A549 (cell line): Measurements from ENCODE around the gene STAMBP. TPM values are rescaled to one million over a fixed set of nuclear protein-coding genes. Genes with fewer than 3 reads are reported as not detected.
A peak's percentile ranks its signal among the peaks of the same experiment; 100 is the strongest.
"Not testable (repeated sequence)": the region's sequence is repeated elsewhere in the genome, so short reads cannot be mapped to it uniquely, and the experiment has no call there.

ENCODE experiments used
- ATAC-seq, 2 experiments: fragments of 200-7000 bp in 1 of 2; fragments of >200 bp in 1 of 2; cut with Nextera tagmentation in 1 of 2; cut with Tn5 transposase in 1 of 2; 3 replicates each; pipeline versions ENCODE4 v1.8.0 to v1.9.1; 2018 to 2020; ENCODE audit warnings: mild to moderate bottlenecking in 1 of 2, moderate library complexity in 1 of 2
- CTCF ChIA-PET: fragments of 300-600 bp; sonication (Branson Sonifier 250); formaldehyde crosslinking; extraction: SDS; loops from one replicate; lab custom pipeline; 2021; ENCODE audit warnings: antibody characterized with exemption, inconsistent platforms; lab: Yijun Ruan, JAX
- POLR2A ChIA-PET: fragments of 350-600 bp; formaldehyde crosslinking; extraction: SDS; loops from one replicate; lab custom pipeline; 2021; ENCODE audit warnings: antibody characterized with exemption, inconsistent platforms; lab: Yijun Ruan, JAX
- DNase-seq, 2 experiments: peaks; one replicate each; pipeline versions ENCODE4 v3.0.0 to v3.0.0-alpha.2; 2011 to 2016; ENCODE audit warnings: low read depth in 1 of 2, low spot score in 1 of 2
- FAIRE-seq: peaks from 2 replicates; lab custom pipeline; 2011; peaks lifted over from hg19 to GRCh38; lab: Jason Lieb, UNC
- H3K27ac ChIP-seq, 2 experiments: fragments of >200 bp; sonication (Bioruptor Twin); formaldehyde crosslinking; 3 replicates each; pipeline ENCODE4 v1.5.1; 2016 to 2017
- H3K4me1 ChIP-seq: fragments of >200 bp; sonication (Bioruptor Twin); formaldehyde crosslinking; 3 replicates; pipeline ENCODE4 v1.6.1; 2016
- H3K4me2 ChIP-seq: fragments of >200 bp; sonication (Bioruptor Twin); formaldehyde crosslinking; 3 replicates; pipeline ENCODE4 v1.6.1; 2016
- H3K4me3 ChIP-seq: fragments of >200 bp; sonication (Bioruptor Twin); formaldehyde crosslinking; 3 replicates; pipeline ENCODE4 v1.5.1; 2016
- H3K9me3 ChIP-seq: fragments of >200 bp; sonication (Bioruptor Twin); formaldehyde crosslinking; 3 replicates; pipeline ENCODE4 v1.6.1; 2016
- BHLHE40 ChIP-seq: IDR thresholded peaks from 2 replicates; pipeline ENCODE4 v1.6.1; 2012; ENCODE audit warnings: low read depth, low read length, inconsistent platforms
- CEBPB ChIP-seq, 2 experiments: fragments of >200 bp in 1 of 2; sonication (Bioruptor Twin) in 1 of 2; formaldehyde crosslinking in 1 of 2; IDR thresholded peaks; 2 replicates each; pipeline ENCODE4 v1.6.1; 2012 to 2016
- CHD2 ChIP-seq: fragments of 150-350 bp; IDR thresholded peaks from 2 replicates; pipeline ENCODE4 v1.6.1; 2014; ENCODE audit warnings: low read length; ENCODE audit not compliant: partially characterized antibody
- CHD4 ChIP-seq: fragments of 200-600 bp; sonication (generic); IDR thresholded peaks from 2 replicates; pipeline ENCODE4 v1.6.1; 2016; ENCODE audit warnings: antibody characterized with exemption, mild to moderate bottlenecking, borderline replicate concordance
- EHMT2 ChIP-seq: fragments of 200-600 bp; sonication (generic); IDR thresholded peaks from 2 replicates; pipeline ENCODE4 v1.6.1; 2016; ENCODE audit warnings: antibody characterized with exemption, low read depth, mild to moderate bottlenecking, moderate library complexity
- ESRRA ChIP-seq: fragments of 150-350 bp; IDR thresholded peaks from 2 replicates; pipeline ENCODE4 v1.6.1; 2014; ENCODE audit warnings: mild to moderate bottlenecking, low read length, borderline replicate concordance
- GATA3 ChIP-seq: IDR thresholded peaks from 2 replicates; pipeline ENCODE4 v1.6.1; 2012; ENCODE audit warnings: borderline replicate concordance
- HOXA7 ChIP-seq: fragments of 250-450 bp; sonication (Bioruptor Pico); IDR thresholded peaks from 2 replicates; pipeline ENCODE4 v1.5.0; 2020; ENCODE audit warnings: mild to moderate bottlenecking, moderate library complexity
- HOXB5 ChIP-seq: fragments of 250-450 bp; sonication (Bioruptor Pico); IDR thresholded peaks from 2 replicates; pipeline ENCODE4 v1.5.0; 2020; ENCODE audit warnings: mild to moderate bottlenecking, moderate library complexity
- KDM1A ChIP-seq: fragments of 200-600 bp; sonication (generic); IDR thresholded peaks from 2 replicates; pipeline ENCODE4 v1.6.1; 2016; ENCODE audit warnings: low read depth, mild to moderate bottlenecking
- MAFK ChIP-seq: fragments of 450-650 bp; IDR thresholded peaks from 2 replicates; pipeline ENCODE4 v1.6.1; 2014; ENCODE audit not compliant: partially characterized antibody
- MAZ ChIP-seq: fragments of 150-350 bp; IDR thresholded peaks from 2 replicates; pipeline ENCODE4 v1.6.1; 2014; ENCODE audit warnings: antibody characterized with exemption, low read depth, low read length, borderline replicate concordance
- NR3C1 ChIP-seq: fragments of >200 bp; sonication (Bioruptor Twin); formaldehyde crosslinking; IDR thresholded peaks from 3 replicates; pipeline ENCODE4 v1.6.1; 2017
- POLR2A ChIP-seq: IDR thresholded peaks from 2 replicates; pipeline ENCODE4 v1.6.1; 2012; ENCODE audit warnings: mild to moderate bottlenecking, low read length
- RARB ChIP-seq: fragments of 250-450 bp; sonication (Bioruptor Pico); IDR thresholded peaks from 2 replicates; pipeline ENCODE4 v1.8.0; 2021; ENCODE audit warnings: mild to moderate bottlenecking, moderate library complexity
- RFX5 ChIP-seq: fragments of 450-650 bp; IDR thresholded peaks from 2 replicates; pipeline ENCODE4 v1.7.1; 2014; ENCODE audit warnings: antibody characterized with exemption, mild to moderate bottlenecking, moderate library complexity
- SREBF2 ChIP-seq: fragments of 450-650 bp; IDR thresholded peaks from 2 replicates; pipeline ENCODE4 v1.6.1; 2014; ENCODE audit warnings: mild to moderate bottlenecking, moderate library complexity
- ZC3H11A ChIP-seq: fragments of 450-650 bp; IDR thresholded peaks from 2 replicates; pipeline ENCODE4 v1.6.1; 2014; ENCODE audit warnings: antibody characterized with exemption, mild to moderate bottlenecking
- ZSCAN20 ChIP-seq: fragments of 250-450 bp; sonication (Bioruptor Pico); IDR thresholded peaks from 2 replicates; pipeline ENCODE4 v1.8.0; 2022; ENCODE audit warnings: mild to moderate bottlenecking, moderate library complexity
- WGBS: methylation state at CpG from one replicate; pipeline ENCODE4 v1.1.6; 2017; ENCODE audit errors: missing lambda C conversion rate; 5-methylcytosine and 5-hydroxymethylcytosine counted together
- polyA plus RNA-seq, 4 experiments: library from polyadenylated mRNA; depleted of rRNA in 3 of 4; stranded (reverse); fragments of >200 nt; fragmentation: RNase III in 1 of 4; extraction: RNeasy Plus Mini Kit Qiagen cat#74134 plus additional on column Dnase treatment in 1 of 4; gene quantifications; 2 replicates in 3 of 4; 3 replicates in 1 of 4; pipeline ENCODE4 v1.2.3, GENCODE V29; 2011 to 2017
- TF ChIP-seq, protein P1 (sequence below): fragments of >200 bp; sonication (Bioruptor Twin); formaldehyde crosslinking; IDR thresholded peaks from 2 replicates; pipeline ENCODE4 v1.6.1; 2016
- TF ChIP-seq, protein P2 (sequence below): fragments of 250-450 bp; sonication (Bioruptor Pico); IDR thresholded peaks from 2 replicates; pipeline ENCODE4 v1.5.0; 2020; ENCODE audit warnings: low read depth, mild to moderate bottlenecking, moderate library complexity
- TF ChIP-seq, protein P3 (sequence below): fragments of 200-600 bp; sonication (generic); IDR thresholded peaks from 2 replicates; pipeline ENCODE4 v1.6.1; 2016; ENCODE audit warnings: antibody characterized with exemption, mild to moderate bottlenecking, moderate library complexity

STAMBP gene
- polyA plus RNA-seq, 2 of the 4 experiments (the other 2 are of a cell fraction), result 44.4 to 96.3 TPM

DNA sequence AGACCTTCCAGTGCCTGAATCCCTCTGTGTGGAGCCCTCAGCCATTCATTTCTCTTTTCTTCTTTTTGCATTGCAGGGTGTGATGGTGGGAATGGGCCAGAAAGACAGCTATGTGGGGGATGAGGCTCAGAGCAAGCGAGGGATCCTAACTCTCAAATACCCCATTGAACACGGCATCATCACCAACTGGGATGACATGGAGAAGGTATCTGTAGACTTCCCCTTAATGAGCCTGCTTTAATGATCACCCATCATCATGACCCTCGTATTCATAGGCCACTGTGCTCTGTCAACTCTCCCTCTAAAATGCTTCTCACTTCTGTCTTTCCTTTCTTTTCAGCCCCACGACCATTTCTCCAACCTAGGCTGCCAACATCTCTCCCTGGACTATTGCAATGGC is 73.5 kb downstream of the STAMBP start:
- no peak for FAIRE-seq
- CTCF ChIA-PET, result no interaction called here

DNA sequence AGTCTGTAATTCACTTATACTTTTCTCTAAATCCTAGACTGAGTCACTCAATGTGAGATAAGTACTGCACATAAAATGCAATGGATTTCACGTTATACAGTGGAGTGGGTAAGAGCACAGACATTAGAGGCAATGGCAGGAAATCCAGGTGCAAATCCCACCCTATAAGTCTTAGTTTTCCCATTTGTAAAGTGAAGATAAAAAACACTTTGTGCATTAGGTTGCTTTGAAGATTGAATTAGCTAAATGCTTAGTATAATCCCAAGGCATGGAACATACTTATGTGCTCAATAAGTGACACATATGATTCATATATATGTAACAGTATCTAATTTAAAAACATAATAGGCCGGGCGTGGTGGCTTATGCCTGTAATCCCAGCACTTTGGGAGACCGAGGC is 74.6 kb downstream of the STAMBP start:
- DNase-seq, result no peak
- no peak for TF ChIP-seq CHD2
- no peak for TF ChIP-seq GATA3
- TF ChIP-seq KDM1A, result no peak
- TF ChIP-seq HOXB5, result no peak
- no peak for TF ChIP-seq BHLHE40
- no peak for TF ChIP-seq ZC3H11A
- Histone ChIP-seq H3K27ac (no peak overlapping the region), H3K4me3 (no peak overlapping the region), H3K9me3 (no peaks in the 10 kb centered on the region), H3K4me2 (no peak overlapping the region), H3K4me1 (no peaks in the 10 kb centered on the region)
- FAIRE-seq, result no peak
- ChIA-PET CTCF (interaction anchor here (0.8 kb wide), 1 partner anchor 49 kb away, joined by 3 read pairs; no protein-coding TSS in a partner anchor), POLR2A (interaction anchor here (0.7 kb wide), 1 partner anchor 72 kb away, joined by 5 read pairs; no protein-coding TSS in a partner anchor)
- WGBS, result 73% methylated on average over 4 of the region's 4 CpGs
- ATAC-seq, result no peak

More for the DNA sequence above, 73.5 kb downstream of the STAMBP start:
- 42% methylated on average over 4 of the region's 4 CpGs for WGBS
- Histone ChIP-seq H3K4me3 (no peak overlapping the region), H3K4me2 (no peak overlapping the region), H3K9me3 (no peaks in the 10 kb centered on the region), H3K27ac (no peak overlapping the region), H3K4me1 (no peaks in the 10 kb centered on the region)
- no peak for DNase-seq
- TF ChIP-seq KDM1A (no peak), ESRRA (no peak), ZC3H11A (no peak), POLR2A (no peak), CEBPB (IDR thresholded peaks at IDR 0.05) (no peak), CHD4 (no peak), MAFK (no peak), RFX5 (no peak), HOXA7 (CRISPR knock-in tag) (no peak), NR3C1 (no peak), MAZ (no peak), EHMT2 (no peak), ZSCAN20 (no peak), SREBF2 (no peak), CHD2 (no peak), RARB (CRISPR knock-in tag) (no peak)
- TF ChIP-seq, protein P1, sequence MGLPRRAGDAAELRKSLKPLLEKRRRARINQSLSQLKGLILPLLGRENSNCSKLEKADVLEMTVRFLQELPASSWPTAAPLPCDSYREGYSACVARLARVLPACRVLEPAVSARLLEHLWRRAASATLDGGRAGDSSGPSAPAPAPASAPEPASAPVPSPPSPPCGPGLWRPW, result no peak
- TF ChIP-seq, protein P2, sequence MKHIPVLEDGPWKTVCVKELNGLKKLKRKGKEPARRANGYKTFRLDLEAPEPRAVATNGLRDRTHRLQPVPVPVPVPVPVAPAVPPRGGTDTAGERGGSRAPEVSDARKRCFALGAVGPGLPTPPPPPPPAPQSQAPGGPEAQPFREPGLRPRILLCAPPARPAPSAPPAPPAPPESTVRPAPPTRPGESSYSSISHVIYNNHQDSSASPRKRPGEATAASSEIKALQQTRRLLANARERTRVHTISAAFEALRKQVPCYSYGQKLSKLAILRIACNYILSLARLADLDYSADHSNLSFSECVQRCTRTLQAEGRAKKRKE (CRISPR knock-in tag), result no peak
- TF ChIP-seq, protein P3, sequence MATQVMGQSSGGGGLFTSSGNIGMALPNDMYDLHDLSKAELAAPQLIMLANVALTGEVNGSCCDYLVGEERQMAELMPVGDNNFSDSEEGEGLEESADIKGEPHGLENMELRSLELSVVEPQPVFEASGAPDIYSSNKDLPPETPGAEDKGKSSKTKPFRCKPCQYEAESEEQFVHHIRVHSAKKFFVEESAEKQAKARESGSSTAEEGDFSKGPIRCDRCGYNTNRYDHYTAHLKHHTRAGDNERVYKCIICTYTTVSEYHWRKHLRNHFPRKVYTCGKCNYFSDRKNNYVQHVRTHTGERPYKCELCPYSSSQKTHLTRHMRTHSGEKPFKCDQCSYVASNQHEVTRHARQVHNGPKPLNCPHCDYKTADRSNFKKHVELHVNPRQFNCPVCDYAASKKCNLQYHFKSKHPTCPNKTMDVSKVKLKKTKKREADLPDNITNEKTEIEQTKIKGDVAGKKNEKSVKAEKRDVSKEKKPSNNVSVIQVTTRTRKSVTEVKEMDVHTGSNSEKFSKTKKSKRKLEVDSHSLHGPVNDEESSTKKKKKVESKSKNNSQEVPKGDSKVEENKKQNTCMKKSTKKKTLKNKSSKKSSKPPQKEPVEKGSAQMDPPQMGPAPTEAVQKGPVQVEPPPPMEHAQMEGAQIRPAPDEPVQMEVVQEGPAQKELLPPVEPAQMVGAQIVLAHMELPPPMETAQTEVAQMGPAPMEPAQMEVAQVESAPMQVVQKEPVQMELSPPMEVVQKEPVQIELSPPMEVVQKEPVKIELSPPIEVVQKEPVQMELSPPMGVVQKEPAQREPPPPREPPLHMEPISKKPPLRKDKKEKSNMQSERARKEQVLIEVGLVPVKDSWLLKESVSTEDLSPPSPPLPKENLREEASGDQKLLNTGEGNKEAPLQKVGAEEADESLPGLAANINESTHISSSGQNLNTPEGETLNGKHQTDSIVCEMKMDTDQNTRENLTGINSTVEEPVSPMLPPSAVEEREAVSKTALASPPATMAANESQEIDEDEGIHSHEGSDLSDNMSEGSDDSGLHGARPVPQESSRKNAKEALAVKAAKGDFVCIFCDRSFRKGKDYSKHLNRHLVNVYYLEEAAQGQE, result no peak
- POLR2A ChIA-PET, result no interaction called here
- ATAC-seq, result peak in 1 of 2 experiments; percentile 9; a peak in 1 of 6 replicates

DNA sequence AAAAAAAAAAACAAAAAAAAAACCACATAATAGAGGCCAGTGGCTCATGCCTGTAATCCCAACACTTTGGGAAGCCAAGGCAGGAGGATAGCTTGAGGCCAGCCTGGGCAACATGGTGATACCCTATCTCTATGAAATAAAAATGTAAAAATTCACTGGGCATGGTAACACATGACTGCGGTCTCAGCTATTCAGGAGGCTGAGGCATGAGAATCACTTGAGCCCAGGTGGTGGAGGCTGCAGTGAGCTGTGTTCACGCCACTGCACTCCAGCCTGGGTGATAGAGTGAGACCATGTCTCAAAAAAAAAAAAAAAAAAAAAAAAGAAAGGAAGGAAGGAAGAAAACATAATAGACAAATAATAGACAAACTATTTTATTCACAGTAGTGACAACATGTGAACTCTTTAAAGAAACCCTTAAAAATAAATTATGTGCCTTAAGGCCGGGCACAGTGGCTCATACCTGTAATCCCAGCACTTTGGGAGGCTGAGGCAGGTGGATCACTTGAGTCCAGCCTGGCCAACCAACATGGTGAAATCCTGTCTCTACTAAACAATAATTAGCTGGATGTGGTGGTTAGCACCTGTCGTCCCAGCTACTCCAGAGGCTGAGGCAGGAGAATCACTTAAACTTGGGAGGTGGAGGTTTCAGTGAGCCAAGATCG is 75.3 kb downstream of the STAMBP start:
- 75% methylated on average over 5 of the region's 5 CpGs for WGBS
- H3K4me2 ChIP-seq, DNase-seq, H3K27ac ChIP-seq, H3K9me3 ChIP-seq, ATAC-seq, FAIRE-seq, H3K4me3 ChIP-seq, H3K4me1 ChIP-seq: not testable (repeated sequence)
- ChIA-PET CTCF (interaction anchor here (0.8 kb wide), 1 partner anchor 48 kb away, joined by 3 read pairs; no protein-coding TSS in a partner anchor), POLR2A (interaction anchor here (0.7 kb wide), 1 partner anchor 71 kb away, joined by 5 read pairs; no protein-coding TSS in a partner anchor)
